Caco-2 (cell line): ENCODE results near the gene PPARD. TPM values are rescaled to one million over a fixed set of nuclear protein-coding genes. Genes with fewer than 3 reads are reported as not detected.
A peak's percentile ranks its signal among the peaks of the same experiment; 100 is the strongest.

ENCODE experiments used
- BruUV-seq: library from RNA; stranded (reverse); fragments of 400-500 nt; replicated peaks from 2 replicates; lab custom pipeline; 2021; lab: Mats Ljungman, UMichigan
- CTCF ChIA-PET: fragments of 300-600 bp; sonication (Branson Sonifier 250); formaldehyde crosslinking; loops from one replicate; lab custom pipeline; 2022; ENCODE audit warnings: antibody characterized with exemption; lab: Charles Lee
- POLR2A ChIA-PET: fragments of 300-600 bp; sonication (Branson Sonifier 250); formaldehyde crosslinking; loops from one replicate; lab custom pipeline; 2022; ENCODE audit warnings: antibody characterized with exemption; lab: Charles Lee
- DNase-seq, 2 experiments: peaks; one replicate each; pipeline versions ENCODE4 v3.0.0 to v3.0.0-alpha.2; 2020 to 2022
- H3K27me3 ChIP-seq: replicated peaks from 2 replicates; pipeline ENCODE4 v1.6.0; 2011; ENCODE audit warnings: low read length; ENCODE audit not compliant: control insufficient read depth, insufficient read depth
- H3K36me3 ChIP-seq: 2 replicates; pipeline ENCODE4 v1.5.1; 2011; ENCODE audit warnings: low read length; ENCODE audit not compliant: control insufficient read depth, insufficient read depth
- H3K4me1 ChIP-seq: fragments of 250-450 bp; sonication (Bioruptor Pico); 2 replicates; pipeline ENCODE4 v1.5.1; 2020; ENCODE audit warnings: mild to moderate bottlenecking
- H3K4me3 ChIP-seq: 2 replicates; pipeline ENCODE4 v1.5.1; 2011; ENCODE audit warnings: low read depth, mild to moderate bottlenecking, control low read depth, low read length
- H3K9me3 ChIP-seq: fragments of 250-450 bp; sonication (Bioruptor Pico); 2 replicates; pipeline ENCODE4 v1.5.1; 2020; ENCODE audit warnings: mild to moderate bottlenecking, moderate library complexity
- H3K27ac Mint-ChIP-seq: one replicate; pipeline ENCODE4 v1.8.0; 2022; ENCODE audit warnings: mixed read lengths; ENCODE audit not compliant: unreplicated experiment
- H3K27me3 Mint-ChIP-seq: one replicate; pipeline ENCODE4 v1.8.0; 2022; ENCODE audit warnings: mixed read lengths; ENCODE audit not compliant: insufficient read depth, unreplicated experiment
- H3K36me3 Mint-ChIP-seq: one replicate; pipeline ENCODE4 v1.8.0; 2022; ENCODE audit warnings: mild to moderate bottlenecking, mixed read lengths; ENCODE audit not compliant: insufficient read depth, unreplicated experiment
- H3K4me1 Mint-ChIP-seq: one replicate; pipeline ENCODE4 v1.8.0; 2022; ENCODE audit warnings: low read depth, mixed read lengths; ENCODE audit not compliant: unreplicated experiment
- H3K4me3 Mint-ChIP-seq: one replicate; pipeline ENCODE4 v1.8.0; 2022; ENCODE audit warnings: mild to moderate bottlenecking, moderate library complexity, mixed read lengths; ENCODE audit not compliant: unreplicated experiment
- H3K9me3 Mint-ChIP-seq: one replicate; pipeline ENCODE4 v1.8.0; 2022; ENCODE audit warnings: mixed read lengths; ENCODE audit not compliant: unreplicated experiment
- CTCF ChIP-seq, 2 experiments: fragments of 200-600 bp in 1 of 2; IDR thresholded peaks; 1 replicate in 1 of 2; 2 replicates in 1 of 2; pipeline versions ENCODE4 v1.5.1 to v1.8.0; 2011 to 2022; ENCODE audit warnings: antibody characterized with exemption in 1 of 2, control low read depth in 1 of 2, inconsistent platforms in 1 of 2, low read depth in 1 of 2, low read length in 1 of 2, mild to moderate bottlenecking in 1 of 2, moderate library complexity in 1 of 2; ENCODE audit not compliant: insufficient read depth in 1 of 2, severe bottlenecking in 1 of 2, unreplicated experiment in 1 of 2
- intact Hi-C: fragments of 100-400 bp; cut with micrococcal nuclease; formaldehyde crosslinking; loops from one replicate; pipeline ENCODE4 v1.10.0; 2022; ENCODE audit not compliant: unreplicated experiment
- total RNA-seq: library from RNA; stranded (reverse); gene quantifications from 2 replicates; pipeline ENCODE4 v1.2.3, GENCODE V29; 2022

The PPARD gene
- total RNA-seq, 1 experiment from 2014 or later: 11.3 TPM

- POLR2A ChIA-PET: no interaction called here
These were observed 123.3 kb downstream of the PPARD start for GRCh38 chr6:35465646-35466045.

GRCh38 chr6:35468181-35468979 is 126.0 kb downstream of the PPARD start, which contains the start of gene RPL10A:
RPL10A (plus strand) TSS chr6:35468401; CDS start chr6:35468435, 34 bp downstream.
- Mint-ChIP-seq H3K36me3 (peaks cover 79% of the 10 kb centered on the region), H3K9me3 (no peaks in the 10 kb centered on the region), H3K27me3 (no peaks in the 10 kb centered on the region), H3K4me3 (peak within 1 kb of the TSS; percentile 86), H3K4me1 (peaks cover 20% of the 10 kb centered on the region), H3K27ac (peak within 1 kb of the TSS; percentile 88)
- POLR2A ChIA-PET: interaction anchor here (0.5 to 1.4 kb wide), 5 partner anchors 11 to 296 kb away, joined by 3 to 6 read pairs (median 4); partner anchors contain the start of genes DEF6 and PPARD
- TF ChIP-seq CTCF (IDR thresholded peaks at IDR 0.05; ENCODE audit: insufficient read depth in 1 of 2, low read depth in 1 of 2, low read length in 1 of 2, severe bottlenecking in 1 of 2, unreplicated experiment in 1 of 2): peak; percentile 94 to 96
- intact Hi-C loops: loop anchor here (1.0 kb wide), 3 partner anchors 16 to 174 kb away; partner anchors contain the start of genes FANCE and PPARD
- Histone ChIP-seq H3K36me3 (peaks cover 8% of the 10 kb centered on the region; the same call in 1 of the 2 replicates), H3K4me3 (peak within 1 kb of the TSS; percentile 86), H3K9me3 (no peaks in the 10 kb centered on the region), H3K4me1 (peaks cover 30% of the 10 kb centered on the region), H3K27me3 (no peaks in the 10 kb centered on the region)
- BruUV-seq: no TSS peak
- CTCF ChIA-PET: interaction anchor here (0.9 to 1.7 kb wide), 5 partner anchors 16 to 171 kb away, joined by 3 to 4 read pairs (median 4); partner anchors contain the start of genes DEF6, FANCE, PPARD and TEAD3
- DNase-seq: peak; percentile 94 to 95

More at GRCh38 chr6:35465646-35466045, 123.3 kb downstream of the PPARD start:
- no peak overlapping the region for H3K4me3 ChIP-seq
- no peak for DNase-seq
- no peaks in the 10 kb centered on the region for H3K9me3 Mint-ChIP-seq
- H3K36me3 ChIP-seq: peaks cover 5% of the 10 kb centered on the region; the same call in 1 of the 2 replicates
- intact Hi-C loops: no loop called here
- no peak overlapping the region for H3K27ac Mint-ChIP-seq
- H3K4me3 Mint-ChIP-seq: no peak overlapping the region
- peaks cover 15% of the 10 kb centered on the region for H3K4me1 ChIP-seq
- no peaks in the 10 kb centered on the region for H3K9me3 ChIP-seq
- H3K4me1 Mint-ChIP-seq: peaks cover 17% of the 10 kb centered on the region
- TF ChIP-seq CTCF (IDR thresholded peaks at IDR 0.05; ENCODE audit: insufficient read depth in 1 of 2, low read depth in 1 of 2, low read length in 1 of 2, severe bottlenecking in 1 of 2, unreplicated experiment in 1 of 2): no peak
- H3K27me3 Mint-ChIP-seq: no peaks in the 10 kb centered on the region
- peaks cover 65% of the 10 kb centered on the region for H3K36me3 Mint-ChIP-seq
- CTCF ChIA-PET: interaction anchor here (0.6 to 1.4 kb wide), 2 partner anchors 108 to 123 kb away, joined by 4 read pairs; partner anchors contain the start of gene PPARD
- no TSS peak for BruUV-seq
- no peaks in the 10 kb centered on the region for H3K27me3 ChIP-seq
